Mesodermal cell (in vitro differentiated cells): ENCODE measurements around the gene VAMP7.
"Not testable (repeated sequence)": the region's sequence is repeated elsewhere in the genome, so short reads cannot be mapped to it uniquely, and the experiment has no call there.

ENCODE experiments used
- H3K27ac ChIP-seq: 2 replicates; pipeline ENCODE4 v1.7.0; 2013; ENCODE audit warnings: mild to moderate bottlenecking, low read depth, low read length, moderate library complexity; ENCODE audit not compliant: severe bottlenecking
- H3K36me3 ChIP-seq: 2 replicates; pipeline ENCODE4 v1.7.1; 2013; ENCODE audit warnings: mild to moderate bottlenecking, low read length, moderate library complexity; ENCODE audit not compliant: control insufficient read depth, insufficient read depth
- H3K4me1 ChIP-seq: one replicate; pipeline ENCODE4 v1.7.1; 2013; ENCODE audit warnings: mild to moderate bottlenecking, low read length; ENCODE audit not compliant: insufficient read depth, control insufficient read depth, poor library complexity, severe bottlenecking
- H3K4me3 ChIP-seq: 2 replicates; pipeline ENCODE4 v1.7.0; 2013; ENCODE audit warnings: low read length, control low read depth, mild to moderate bottlenecking; ENCODE audit not compliant: insufficient read depth, poor library complexity, severe bottlenecking; ENCODE audit errors: extremely low read depth
- H3K9me3 ChIP-seq: 2 replicates; pipeline ENCODE4 v1.7.1; 2013; ENCODE audit warnings: mild to moderate bottlenecking, low read length, moderate library complexity; ENCODE audit not compliant: control insufficient read depth
- WGBS, 2 experiments: methylation state at CpG; one replicate each; pipeline ENCODE4 v1.1.5; 2013; ENCODE audit warnings: missing lambda C conversion rate in 2 of 2; ENCODE audit not compliant: insufficient coverage in 2 of 2; 5-methylcytosine and 5-hydroxymethylcytosine counted together

Gene VAMP7

GRCh38 chrX:155985208-155985607, 104.1 kb downstream of the VAMP7 start:
- Histone ChIP-seq H3K27ac (no peak overlapping the region), H3K4me1 (no peaks in the 10 kb centered on the region), H3K36me3 (no peaks in the 10 kb centered on the region), H3K4me3 (no peak overlapping the region), H3K9me3 (peaks cover 32% of the 10 kb centered on the region)
- WGBS, 2 experiments: 60% methylated on average over 2 of the region's 2 CpGs

- H3K4me3 ChIP-seq, H3K36me3 ChIP-seq, H3K27ac ChIP-seq, H3K4me1 ChIP-seq: not testable (repeated sequence)
- peaks cover 21% of the 10 kb centered on the region for H3K9me3 ChIP-seq
- WGBS, 2 experiments: 38 to 39% methylated on average over 2 of the region's 2 CpGs
These were observed 105.8 kb downstream of the VAMP7 start for GRCh38 chrX:155986995-155987394.

- no peaks in the 10 kb centered on the region for H3K36me3 ChIP-seq
- H3K4me3 ChIP-seq: no peak overlapping the region
- H3K4me1 ChIP-seq: no peaks in the 10 kb centered on the region
- 38 to 50% methylated on average over 2 of the region's 4 CpGs for WGBS, 2 experiments
- peaks cover 17% of the 10 kb centered on the region for H3K9me3 ChIP-seq
- no peak overlapping the region for H3K27ac ChIP-seq
These were observed 107.7 kb downstream of the VAMP7 start for GRCh38 chrX:155988859-155989258.
